GM21447 (cell line): Measurements from ENCODE around the gene NDFIP2.
"Not testable (repeated sequence)": the region's sequence is repeated elsewhere in the genome, so short reads cannot be mapped to it uniquely, and the experiment has no call there.

Source experiments
- ATAC-seq: cut with Tn5 transposase; IDR thresholded peaks from one replicate; pipeline ENCODE4 v1.9.1; 2021; ENCODE audit not compliant: unreplicated experiment

Gene NDFIP2

DNA sequence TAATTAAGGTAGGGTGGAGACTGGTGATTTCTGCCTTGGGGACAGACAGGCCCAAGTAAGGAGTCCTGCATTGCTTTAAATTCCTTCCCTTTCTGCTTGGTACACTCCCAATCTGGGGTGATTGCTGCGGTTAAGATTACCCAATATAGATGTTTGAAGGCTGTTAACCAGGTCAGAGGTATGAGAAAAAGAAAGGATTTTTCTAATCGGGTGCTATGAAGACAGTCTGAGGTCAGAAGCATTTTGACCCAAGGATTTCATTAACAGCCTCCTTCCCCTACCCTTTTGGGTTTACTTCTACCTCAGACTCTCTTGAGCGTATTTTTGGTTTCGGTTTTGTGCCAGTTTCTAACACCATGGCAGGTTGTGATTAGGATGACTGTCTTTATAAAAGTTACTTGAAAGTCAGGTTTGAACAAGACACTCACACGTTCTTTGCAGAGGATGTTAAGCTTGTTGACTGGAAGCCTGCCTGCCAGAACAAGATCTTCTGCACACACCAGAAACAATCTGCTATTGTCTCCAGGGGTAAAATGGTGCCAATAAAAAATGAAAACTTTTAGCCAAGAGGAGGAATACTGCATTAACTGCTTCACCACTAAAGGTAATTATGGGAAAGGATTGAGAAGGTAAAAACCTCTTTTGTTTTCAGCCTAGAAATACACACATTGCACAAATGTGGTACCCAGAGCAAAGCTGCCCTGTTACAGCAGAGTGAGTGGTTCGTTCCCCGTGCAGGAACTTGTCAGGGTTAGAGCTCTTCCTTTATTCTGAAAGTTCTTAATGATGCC lies 108.8 kb downstream of the NDFIP2 start:
- no peak for ATAC-seq

DNA sequence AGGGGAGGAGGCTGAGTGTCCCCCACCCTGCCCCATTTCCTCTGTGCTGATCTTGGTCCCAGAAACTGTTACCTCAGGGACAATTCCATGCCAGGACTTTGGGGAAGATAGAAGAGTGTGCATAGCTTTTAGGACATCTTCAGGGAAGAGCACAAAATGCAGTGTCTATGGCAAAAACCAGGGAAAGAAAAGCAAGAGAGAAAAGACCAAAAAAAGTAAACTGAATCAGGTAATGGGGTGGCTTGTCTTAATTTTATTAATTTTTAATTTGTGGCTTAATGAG lies 109.4 kb downstream of the NDFIP2 start:
- no peak for ATAC-seq

DNA sequence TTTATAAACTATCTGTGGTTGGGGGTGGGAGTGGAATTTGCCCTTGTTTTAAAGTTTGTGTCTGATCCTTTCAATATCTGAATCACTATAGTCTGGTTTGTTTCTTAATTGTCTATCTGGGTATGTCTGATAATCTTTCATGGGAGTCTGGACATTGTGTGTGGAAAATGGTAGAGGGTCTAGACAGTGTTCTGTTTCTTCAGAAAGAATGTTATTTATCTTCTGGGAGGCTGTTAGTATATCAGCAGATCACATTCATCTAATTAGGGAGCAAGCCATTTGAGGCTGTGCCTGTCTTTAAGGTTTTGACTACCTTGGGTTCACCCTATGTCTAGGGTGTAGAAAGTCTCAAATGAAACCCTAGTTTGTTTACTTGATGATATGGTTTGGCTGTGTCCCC lies 110.5 kb downstream of the NDFIP2 start:
- no peak for ATAC-seq

DNA sequence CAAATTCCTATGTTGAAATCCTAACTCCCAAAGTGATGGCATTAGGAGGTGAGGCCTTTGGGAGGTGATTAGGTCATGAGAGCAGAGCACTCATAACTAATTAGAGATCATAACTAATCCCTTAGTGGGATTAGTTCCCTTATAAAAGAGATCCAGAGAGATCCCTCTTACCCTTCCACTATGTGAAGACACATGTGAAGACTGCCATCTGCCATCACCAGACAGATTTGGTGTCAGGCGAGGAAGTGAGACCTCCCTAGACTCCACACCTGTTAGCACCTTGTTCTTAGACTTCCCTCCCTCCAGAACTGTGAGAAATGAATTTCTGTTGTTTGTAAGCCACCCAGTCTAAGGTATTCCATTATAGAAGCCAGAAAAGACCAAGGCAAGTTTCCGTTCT lies 112.2 kb downstream of the NDFIP2 start:
- ATAC-seq, result no peak

DNA sequence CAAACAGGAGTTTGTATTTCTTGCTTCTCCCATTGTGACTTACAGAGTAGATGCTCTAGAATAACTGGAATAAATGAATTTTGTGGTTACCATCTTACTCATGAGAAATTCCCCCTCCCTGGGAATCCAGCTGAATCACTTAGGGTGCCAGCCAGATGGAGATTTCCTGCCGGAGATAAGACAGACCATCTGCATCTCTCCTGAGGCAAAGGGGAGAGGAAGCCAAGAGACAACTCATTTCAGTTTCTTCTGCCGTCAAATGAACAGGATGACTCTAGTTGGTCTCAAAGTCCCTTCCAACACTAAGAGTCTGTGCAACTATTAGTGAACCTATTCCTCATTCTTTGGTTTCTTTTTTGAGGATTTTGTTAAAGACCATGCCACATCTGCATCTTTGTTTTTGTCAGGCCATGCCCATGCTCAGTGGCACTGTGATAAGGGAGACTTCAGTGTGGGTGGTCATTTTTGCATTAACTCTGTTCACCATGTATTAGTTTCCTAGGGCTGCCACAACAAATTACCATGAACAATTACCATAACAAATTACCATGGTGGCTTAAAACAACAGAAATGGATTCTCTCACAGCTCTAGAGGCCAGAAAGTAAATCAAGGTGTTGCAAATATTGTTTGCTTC lies 112.8 kb downstream of the NDFIP2 start:
- ATAC-seq, result no peak

DNA sequence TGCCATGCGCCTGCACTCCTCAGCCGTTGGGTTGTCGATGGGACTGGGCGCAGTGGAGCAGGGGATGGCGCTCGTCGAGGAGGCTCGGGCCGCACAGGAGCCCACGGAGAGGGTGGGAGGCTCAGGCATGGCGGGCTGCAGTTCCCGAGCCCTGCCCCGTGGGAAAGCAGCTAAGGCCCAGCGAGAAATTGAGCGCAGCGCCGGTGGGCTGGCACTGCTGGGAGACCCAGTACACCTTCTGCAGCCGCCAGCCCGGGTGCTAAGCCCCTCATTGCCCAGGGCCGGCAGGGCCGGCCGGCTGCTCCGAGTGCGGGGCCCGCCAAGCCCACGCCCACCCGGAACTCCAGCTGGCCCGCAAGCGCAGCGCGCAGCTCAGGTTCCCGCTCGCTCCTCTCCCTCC lies 119.2 kb downstream of the NDFIP2 start:
- not testable (repeated sequence) for ATAC-seq

DNA sequence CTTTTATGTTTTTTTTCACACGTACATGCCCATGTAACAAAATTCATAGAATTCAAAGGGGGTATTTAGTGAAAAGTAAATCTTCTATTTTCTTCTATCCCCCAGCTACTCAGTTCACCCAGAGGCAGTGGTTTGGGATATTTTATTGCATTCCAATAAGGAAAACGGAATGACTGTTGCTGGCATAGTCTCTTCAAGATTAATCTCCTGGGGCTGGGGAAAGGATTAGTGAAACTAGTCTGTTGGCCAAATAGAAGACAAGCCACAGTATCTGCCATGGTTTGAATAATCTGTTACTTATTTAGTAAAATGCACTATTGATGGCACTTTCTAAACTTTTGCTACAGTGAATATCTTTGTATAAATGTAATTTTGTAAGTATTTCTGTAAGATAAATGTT lies 122.0 kb downstream of the NDFIP2 start:
- no peak for ATAC-seq

DNA sequence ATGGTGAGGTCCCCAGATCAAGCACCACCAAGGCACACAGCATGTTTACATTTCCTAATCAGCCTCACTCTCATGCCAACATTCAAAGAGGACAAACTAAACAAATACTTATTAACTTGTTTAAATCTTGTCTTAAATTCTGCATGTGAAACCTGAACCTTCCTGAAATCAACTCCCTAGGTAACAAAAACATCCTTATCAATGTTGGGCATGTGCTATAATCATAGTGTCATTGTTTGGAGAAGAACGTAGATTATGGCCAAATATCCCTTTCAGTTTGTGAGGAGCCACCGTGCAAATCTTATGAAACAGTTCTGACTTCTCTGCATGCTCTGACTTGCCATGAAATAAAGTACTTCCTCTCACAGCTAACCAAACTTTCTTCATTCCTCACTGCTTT lies 123.8 kb downstream of the NDFIP2 start:
- no peak for ATAC-seq
